Right ventricle myocardium inferior (tissue), 1 donor: ENCODE results near the gene CPN2. TPM values are rescaled to one million over a fixed set of nuclear protein-coding genes. Genes with fewer than 3 reads are reported as not detected.

Experiments used
- ATAC-seq: fragments of 200-7000 bp; cut with Tn5 transposase; one replicate; pipeline ENCODE4 v1.9.1; 2020; ENCODE audit warnings: mild to moderate bottlenecking, moderate library complexity
- DNase-seq: peaks from one replicate; pipeline ENCODE4 v3.0.0; 2021; ENCODE audit errors: missing footprints
- intact Hi-C: fragments of 100-400 bp; cut with DNase I; formaldehyde crosslinking; loops from one replicate; pipeline ENCODE4 v1.11.0; 2022
- total RNA-seq: library from RNA; stranded (reverse); fragmentation: NEBNext Ultra II Directional; extraction: Animal tissue kit (Norgen Biotek cat#: 25700); gene quantifications from one replicate; pipeline ENCODE4 v1.2.1, GENCODE V29; 2021
- donor health status: DM: no; HTN: yes; CAD: no; lungs with severe emphysema.

CPN2 gene
- total RNA-seq, 1 donor from 2014 or later = 2.3 TPM

- intact Hi-C loops = no loop called here
- ATAC-seq (no peak), DNase-seq (no peak)
These were observed 14.4 kb upstream of the CPN2 start for GRCh38 chr3:194365526-194365925.

GRCh38 chr3:194364652-194365434, 13.7 kb upstream of the CPN2 start:
- no peak for DNase-seq
- intact Hi-C loops = no loop called here
- peak; percentile 11 for ATAC-seq

- DNase-seq = no peak
- intact Hi-C loops = no loop called here
- ATAC-seq = no peak
These were observed 13.2 kb upstream of the CPN2 start for GRCh38 chr3:194364314-194364651.

GRCh38 chr3:194360568-194360967, 9.4 kb upstream of the CPN2 start:
- intact Hi-C loops = no loop called here
- DNase-seq (no peak), ATAC-seq (no peak)

GRCh38 chr3:194357681-194358080, 6.6 kb upstream of the CPN2 start:
- ATAC-seq = no peak
- DNase-seq = no peak
- intact Hi-C loops = no loop called here

GRCh38 chr3:194355379-194355778, 4.3 kb upstream of the CPN2 start:
- DNase-seq (no peak), ATAC-seq (no peak)
- intact Hi-C loops = no loop called here

- intact Hi-C loops = no loop called here
- ATAC-seq (no peak), DNase-seq (no peak)
These were observed 3.2 kb upstream of the CPN2 start for GRCh38 chr3:194354315-194354714.

- intact Hi-C loops = no loop called here
- no peak for ATAC-seq
- DNase-seq = no peak
These were observed 1.6 kb upstream of the CPN2 start for GRCh38 chr3:194352667-194353246.

GRCh38 chr3:194351952-194352536, 916 bp upstream of the CPN2 start:
- intact Hi-C loops = no loop called here
- DNase-seq (no peak), ATAC-seq (no peak)

GRCh38 chr3:194350726-194351071, 429 bp downstream of the CPN2 start:
- intact Hi-C loops = no loop called here
- ATAC-seq (no peak), DNase-seq (no peak)

- intact Hi-C loops = no loop called here
- ATAC-seq (no peak), DNase-seq (no peak)
These were observed 2.8 kb downstream of the CPN2 start for GRCh38 chr3:194348354-194348753.

GRCh38 chr3:194346621-194347020, 4.5 kb downstream of the CPN2 start:
- no peak for DNase-seq
- intact Hi-C loops = no loop called here
- ATAC-seq = no peak

- intact Hi-C loops = no loop called here
- no peak for ATAC-seq
- no peak for DNase-seq
These were observed 5.1 kb downstream of the CPN2 start for GRCh38 chr3:194346035-194346434.

GRCh38 chr3:194344012-194344411, 7.1 kb downstream of the CPN2 start:
- intact Hi-C loops = loop anchor here (1.0 kb wide), 1 partner anchor 564 kb away; no protein-coding TSS in a partner anchor

GRCh38 chr3:194343561-194343893, 7.6 kb downstream of the CPN2 start:
- intact Hi-C loops = no loop called here
- DNase-seq (no peak), ATAC-seq (no peak)

More at GRCh38 chr3:194344012-194344411, 7.1 kb downstream of the CPN2 start:
- DNase-seq (no peak), ATAC-seq (peak; percentile 72)

GRCh38 chr3:194342861-194343560, 8.1 kb downstream of the CPN2 start:
- no peak for DNase-seq
- intact Hi-C loops = no loop called here
- no peak for ATAC-seq

- DNase-seq = no peak
- no peak for ATAC-seq
- intact Hi-C loops = no loop called here
These were observed 10.2 kb downstream of the CPN2 start for GRCh38 chr3:194340757-194341400.

- ATAC-seq = no peak
- intact Hi-C loops = loop anchor here (10.0 kb wide), 1 partner anchor 675 kb away; no protein-coding TSS in a partner anchor
- DNase-seq = no peak
These were observed 11.3 kb downstream of the CPN2 start for GRCh38 chr3:194339840-194340239.

- intact Hi-C loops = loop anchor here (10.0 kb wide), 1 partner anchor 675 kb away; no protein-coding TSS in a partner anchor
- DNase-seq = no peak
- no peak for ATAC-seq
These were observed 11.8 kb downstream of the CPN2 start for GRCh38 chr3:194339356-194339755.
